Measurements from ENCODE around the gene HK1. TPM values are rescaled to one million over a fixed set of nuclear protein-coding genes. Genes with fewer than 3 reads are reported as not detected.
"Not testable (repeated sequence)": the region's sequence is repeated elsewhere in the genome, so short reads cannot be mapped to it uniquely, and the experiment has no call there.

HK1 gene
- total RNA-seq, 1 donor from 2014 or later, result 182 TPM

DNA sequence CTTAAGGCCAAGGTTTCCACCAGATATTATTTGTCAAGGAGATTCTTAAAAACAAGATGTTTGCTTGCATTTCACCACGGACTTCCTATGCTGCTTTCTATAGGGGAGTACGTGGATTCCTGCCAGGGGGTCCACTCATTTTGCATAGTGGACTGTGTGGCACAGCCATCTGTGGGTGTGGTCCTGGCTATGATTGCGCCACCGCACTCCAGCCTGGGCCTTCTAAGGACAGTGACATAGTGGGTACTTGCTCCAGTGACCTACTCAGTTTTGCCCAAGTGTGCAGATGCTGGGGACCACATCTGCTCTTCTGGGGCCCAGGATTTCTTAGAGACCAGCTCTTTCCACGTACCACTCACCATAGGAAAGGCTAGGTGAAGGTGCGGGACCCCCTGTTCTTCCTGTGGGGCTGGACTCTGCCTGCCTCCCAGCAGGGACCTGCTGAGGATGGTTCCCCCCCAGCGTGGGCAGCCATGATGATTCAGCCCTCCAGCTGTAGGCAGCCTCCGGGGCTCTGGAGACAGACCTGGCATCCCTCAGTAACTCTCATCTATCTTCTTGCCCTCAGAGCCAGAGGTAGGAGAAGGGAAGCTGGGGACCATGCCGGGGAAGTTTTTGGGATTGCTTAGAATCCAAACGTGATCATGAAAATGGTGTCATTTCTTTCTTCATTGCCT is 42.9 kb downstream of the HK1 start:
- TF ChIP-seq, protein P1, sequence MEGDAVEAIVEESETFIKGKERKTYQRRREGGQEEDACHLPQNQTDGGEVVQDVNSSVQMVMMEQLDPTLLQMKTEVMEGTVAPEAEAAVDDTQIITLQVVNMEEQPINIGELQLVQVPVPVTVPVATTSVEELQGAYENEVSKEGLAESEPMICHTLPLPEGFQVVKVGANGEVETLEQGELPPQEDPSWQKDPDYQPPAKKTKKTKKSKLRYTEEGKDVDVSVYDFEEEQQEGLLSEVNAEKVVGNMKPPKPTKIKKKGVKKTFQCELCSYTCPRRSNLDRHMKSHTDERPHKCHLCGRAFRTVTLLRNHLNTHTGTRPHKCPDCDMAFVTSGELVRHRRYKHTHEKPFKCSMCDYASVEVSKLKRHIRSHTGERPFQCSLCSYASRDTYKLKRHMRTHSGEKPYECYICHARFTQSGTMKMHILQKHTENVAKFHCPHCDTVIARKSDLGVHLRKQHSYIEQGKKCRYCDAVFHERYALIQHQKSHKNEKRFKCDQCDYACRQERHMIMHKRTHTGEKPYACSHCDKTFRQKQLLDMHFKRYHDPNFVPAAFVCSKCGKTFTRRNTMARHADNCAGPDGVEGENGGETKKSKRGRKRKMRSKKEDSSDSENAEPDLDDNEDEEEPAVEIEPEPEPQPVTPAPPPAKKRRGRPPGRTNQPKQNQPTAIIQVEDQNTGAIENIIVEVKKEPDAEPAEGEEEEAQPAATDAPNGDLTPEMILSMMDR (IDR thresholded peaks at IDR 0.05; ENCODE audit: insufficient read depth, low read length, severe bottlenecking), result no peak
- H3K4me3 ChIP-seq (ENCODE audit: low read depth, low read length), result no peak overlapping the region
- H3K27me3 ChIP-seq (ENCODE audit: control insufficient read depth, insufficient read depth, low read length), result no peaks in the 10 kb centered on the region
- H3K36me3 ChIP-seq (ENCODE audit: control insufficient read depth, insufficient read depth, low read length), result peaks cover 11% of the 10 kb centered on the region
- DNase-seq (ENCODE audit: low read depth) (no peak), FAIRE-seq (no peak)

DNA sequence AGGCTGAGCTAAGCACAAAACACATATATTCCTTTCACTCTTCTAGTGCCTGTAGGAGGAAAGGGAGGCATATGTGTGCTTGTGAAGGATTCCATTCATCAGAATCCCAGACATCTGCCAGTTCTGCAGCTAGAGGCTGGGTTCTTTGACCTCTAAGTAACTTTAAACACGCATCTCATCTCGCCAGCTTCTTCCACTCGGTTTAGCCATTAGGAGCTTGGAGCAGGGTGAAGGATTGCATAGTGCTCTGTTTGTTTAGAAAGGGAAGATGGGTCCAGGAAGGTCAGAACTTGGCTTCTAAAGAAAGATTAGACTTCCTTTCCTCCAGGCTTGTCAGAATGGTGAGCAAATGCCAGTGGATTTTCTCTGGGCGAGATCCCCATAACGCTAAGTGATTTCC is 43.6 kb downstream of the HK1 start:
- H3K4me3 ChIP-seq (ENCODE audit: low read depth, low read length), result no peak overlapping the region
- TF ChIP-seq, protein P1 (IDR thresholded peaks at IDR 0.05; ENCODE audit: insufficient read depth, low read length, severe bottlenecking), result no peak
- no peaks in the 10 kb centered on the region for H3K27me3 ChIP-seq (ENCODE audit: control insufficient read depth, insufficient read depth, low read length)
- DNase-seq (ENCODE audit: low read depth), result no peak
- H3K36me3 ChIP-seq (ENCODE audit: control insufficient read depth, insufficient read depth, low read length), result peaks cover 11% of the 10 kb centered on the region
- no peak for FAIRE-seq

DNA sequence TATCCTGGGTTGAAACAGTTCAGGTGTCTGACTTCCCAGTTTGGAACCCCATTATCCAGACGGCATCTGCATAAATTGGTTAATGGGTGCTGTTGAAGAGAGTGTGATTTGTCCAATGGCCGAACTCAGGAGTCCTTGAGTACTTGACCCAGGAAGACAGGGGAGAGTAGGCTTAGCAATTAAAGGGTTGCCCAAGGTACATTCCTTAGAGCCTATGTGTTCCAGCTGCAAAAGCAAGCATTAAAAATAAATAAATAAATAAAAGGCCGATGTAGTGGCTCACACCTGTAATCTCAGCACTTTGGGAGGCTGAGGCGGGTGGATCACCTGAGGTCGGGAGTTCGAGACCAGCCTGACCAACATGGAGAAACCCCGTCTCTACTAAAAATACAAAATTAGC is 44.0 kb downstream of the HK1 start:
- not testable (repeated sequence) for H3K27me3 ChIP-seq (ENCODE audit: control insufficient read depth, insufficient read depth, low read length); DNase-seq (ENCODE audit: low read depth); FAIRE-seq; H3K4me3 ChIP-seq (ENCODE audit: low read depth, low read length)
- peaks cover 11% of the 10 kb centered on the region for H3K36me3 ChIP-seq (ENCODE audit: control insufficient read depth, insufficient read depth, low read length)

GRCh38 chr10:69323622-69324021 is 45.3 kb downstream of the HK1 start:
- H3K4me3 ChIP-seq (ENCODE audit: low read depth, low read length), result no peak overlapping the region
- no peak for FAIRE-seq
- no peaks in the 10 kb centered on the region for H3K27me3 ChIP-seq (ENCODE audit: control insufficient read depth, insufficient read depth, low read length)
- peaks cover 11% of the 10 kb centered on the region for H3K36me3 ChIP-seq (ENCODE audit: control insufficient read depth, insufficient read depth, low read length)
- TF ChIP-seq, protein P1 (IDR thresholded peaks at IDR 0.05; ENCODE audit: insufficient read depth, low read length, severe bottlenecking), result no peak
- no peak for DNase-seq (ENCODE audit: low read depth)

- FAIRE-seq (no peak), DNase-seq (ENCODE audit: low read depth) (no peak)
- peaks cover 12% of the 10 kb centered on the region for H3K36me3 ChIP-seq (ENCODE audit: control insufficient read depth, insufficient read depth, low read length)
- H3K27me3 ChIP-seq (ENCODE audit: control insufficient read depth, insufficient read depth, low read length), result no peaks in the 10 kb centered on the region
- no peak overlapping the region for H3K4me3 ChIP-seq (ENCODE audit: low read depth, low read length)
- TF ChIP-seq, protein P1 (IDR thresholded peaks at IDR 0.05; ENCODE audit: insufficient read depth, low read length, severe bottlenecking), result no peak
These were observed 46.3 kb downstream of the HK1 start for GRCh38 chr10:69324583-69324982.

- H3K36me3 ChIP-seq (ENCODE audit: control insufficient read depth, insufficient read depth, low read length), result peaks cover 16% of the 10 kb centered on the region
- FAIRE-seq; H3K27me3 ChIP-seq (ENCODE audit: control insufficient read depth, insufficient read depth, low read length); DNase-seq (ENCODE audit: low read depth); H3K4me3 ChIP-seq (ENCODE audit: low read depth, low read length): not testable (repeated sequence)
These were observed 47.6 kb downstream of the HK1 start for GRCh38 chr10:69325637-69326523.
